ENCODE data around the gene ZBTB48.
A peak's percentile ranks its signal among the peaks of the same experiment; 100 is the strongest.

ZBTB48 gene

DNA sequence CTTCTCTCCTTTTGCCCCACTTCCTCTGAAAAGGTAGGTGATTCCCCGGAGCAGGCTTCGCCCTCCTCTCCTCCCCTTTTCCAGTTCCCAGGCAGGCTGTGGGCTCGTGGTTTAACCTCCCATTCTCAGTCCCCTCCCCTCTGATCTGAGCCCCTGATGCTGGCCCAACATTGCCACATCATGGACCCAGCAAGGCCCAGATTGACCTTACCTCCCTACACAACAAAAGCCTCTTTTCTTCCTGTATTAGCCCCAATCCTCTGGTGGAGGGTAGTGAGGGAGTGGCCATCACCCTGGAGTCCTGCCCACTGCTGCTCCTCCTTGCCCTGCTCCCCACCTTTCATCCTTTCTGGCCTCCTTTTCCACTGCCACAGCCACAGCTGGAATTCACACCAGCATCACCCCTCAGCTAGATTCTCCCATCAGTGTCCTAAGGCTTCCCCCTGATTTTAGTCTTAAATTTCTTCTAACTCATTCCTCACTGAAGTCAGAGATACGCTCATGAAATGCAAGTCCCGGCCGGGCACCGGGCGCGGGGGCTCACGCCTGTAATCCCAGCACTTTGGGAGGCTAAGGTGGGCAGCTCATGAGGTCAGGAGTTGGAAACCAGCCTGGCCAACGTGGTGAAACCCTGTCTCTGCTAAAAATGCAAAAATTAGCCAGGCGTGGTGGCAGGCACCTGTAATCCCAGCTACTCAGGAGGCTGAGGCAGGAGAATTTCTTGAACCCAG is 7.0 kb upstream of the ZBTB48 start:
- no peak for DNase-seq (ENCODE audit: low read depth, low spot score)

DNA sequence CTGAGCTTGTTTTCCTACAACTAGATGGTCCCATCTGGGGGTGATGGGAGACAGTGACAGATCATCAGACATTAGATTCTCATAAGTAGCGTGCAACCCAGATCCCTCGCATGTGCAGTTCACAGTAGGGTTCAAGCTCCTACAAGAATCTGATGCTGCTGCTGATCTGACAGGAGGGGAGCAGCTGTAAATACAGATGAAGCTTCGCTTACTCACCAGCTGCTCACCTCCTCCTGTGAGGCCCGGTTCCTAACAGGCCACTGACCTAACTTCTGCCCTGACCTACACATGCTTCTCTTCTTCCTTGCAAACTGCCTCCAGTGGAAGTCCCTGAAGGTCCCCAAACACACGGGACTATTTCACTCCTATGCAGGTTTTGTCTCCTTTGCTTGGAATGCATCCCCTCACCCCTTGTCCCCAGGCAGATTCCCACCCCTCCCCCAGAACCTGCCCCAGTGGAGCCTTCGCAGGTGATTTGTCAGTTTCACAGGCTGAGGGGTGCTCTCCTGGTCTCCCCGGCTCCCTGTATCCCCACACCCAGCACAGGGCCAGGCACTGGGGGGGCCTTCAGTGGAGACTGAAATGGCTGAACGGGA is 5.7 kb upstream of the ZBTB48 start:
- DNase-seq (ENCODE audit: low read depth, low spot score), result no peak

DNA sequence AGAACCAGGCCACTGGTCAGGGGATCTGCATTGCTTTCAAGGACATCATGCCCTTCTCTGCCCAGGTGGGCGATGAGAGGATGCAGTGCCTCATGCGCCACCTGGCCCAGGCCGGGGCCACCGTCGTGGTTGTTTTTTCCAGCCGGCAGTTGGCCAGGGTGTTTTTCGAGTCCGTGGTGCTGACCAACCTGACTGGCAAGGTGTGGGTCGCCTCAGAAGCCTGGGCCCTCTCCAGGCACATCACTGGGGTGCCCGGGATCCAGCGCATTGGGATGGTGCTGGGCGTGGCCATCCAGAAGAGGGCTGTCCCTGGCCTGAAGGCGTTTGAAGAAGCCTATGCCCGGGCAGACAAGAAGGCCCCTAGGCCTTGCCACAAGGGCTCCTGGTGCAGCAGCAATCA is 5.0 kb upstream of the ZBTB48 start:
- DNase-seq (ENCODE audit: low read depth, low spot score), result no peak

DNA sequence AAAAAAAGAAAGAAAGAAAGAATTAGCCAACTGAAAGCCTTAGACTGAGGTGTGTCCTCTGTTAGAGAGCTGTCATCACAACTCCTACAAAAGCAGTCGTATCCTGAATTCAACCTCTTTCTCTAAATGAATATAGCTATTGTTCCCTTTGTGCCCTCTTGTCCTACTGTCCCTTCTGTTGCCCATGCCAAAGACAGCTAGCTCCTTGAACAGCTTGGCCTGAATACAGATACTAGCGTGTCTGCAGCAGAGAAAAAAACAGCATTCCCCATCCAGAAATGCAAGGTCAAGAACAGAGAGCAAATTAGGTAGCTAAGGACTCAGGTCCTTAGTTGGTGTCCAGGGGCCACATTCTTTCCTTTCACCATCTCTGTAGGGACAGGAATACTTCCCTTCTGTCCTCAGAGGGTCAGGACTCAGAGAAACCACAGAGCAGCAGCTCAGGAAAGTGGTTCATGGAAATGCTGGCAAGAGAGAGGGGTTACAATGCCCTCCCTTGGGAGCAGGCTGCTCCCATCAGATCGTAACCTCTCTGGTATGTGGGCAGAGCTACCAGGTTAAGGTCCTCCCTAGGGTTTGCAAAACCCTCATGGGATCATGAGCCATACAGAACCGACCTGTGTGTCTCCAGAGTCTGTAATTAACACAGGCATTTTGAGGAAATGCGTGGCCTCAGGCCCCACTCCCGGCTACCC is 1.8 kb upstream of the ZBTB48 start:
- no peak for DNase-seq (ENCODE audit: low read depth, low spot score)

DNA sequence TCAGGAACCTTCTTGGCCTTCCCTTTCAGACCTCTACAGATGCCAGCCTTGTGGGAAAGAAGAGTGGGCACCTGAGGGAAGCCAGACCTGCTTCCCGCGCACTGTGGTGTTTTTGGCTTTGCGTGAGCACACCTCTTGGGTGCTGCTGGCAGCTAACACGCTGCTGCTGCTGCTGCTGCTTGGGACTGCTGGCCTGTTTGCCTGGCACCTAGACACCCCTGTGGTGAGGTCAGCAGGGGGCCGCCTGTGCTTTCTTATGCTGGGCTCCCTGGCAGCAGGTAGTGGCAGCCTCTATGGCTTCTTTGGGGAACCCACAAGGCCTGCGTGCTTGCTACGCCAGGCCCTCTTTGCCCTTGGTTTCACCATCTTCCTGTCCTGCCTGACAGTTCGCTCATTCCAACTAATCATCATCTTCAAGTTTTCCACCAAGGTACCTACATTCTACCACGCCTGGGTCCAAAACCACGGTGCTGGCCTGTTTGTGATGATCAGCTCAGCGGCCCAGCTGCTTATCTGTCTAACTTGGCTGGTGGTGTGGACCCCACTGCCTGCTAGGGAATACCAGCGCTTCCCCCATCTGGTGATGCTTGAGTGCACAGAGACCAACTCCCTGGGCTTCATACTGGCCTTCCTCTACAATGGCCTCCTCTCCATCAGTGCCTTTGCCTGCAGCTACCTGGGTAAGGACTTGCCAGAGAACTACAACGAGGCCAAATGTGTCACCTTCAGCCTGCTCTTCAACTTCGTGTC is 995 bp upstream of the ZBTB48 start:
- no peak for DNase-seq (ENCODE audit: low read depth, low spot score)

DNA sequence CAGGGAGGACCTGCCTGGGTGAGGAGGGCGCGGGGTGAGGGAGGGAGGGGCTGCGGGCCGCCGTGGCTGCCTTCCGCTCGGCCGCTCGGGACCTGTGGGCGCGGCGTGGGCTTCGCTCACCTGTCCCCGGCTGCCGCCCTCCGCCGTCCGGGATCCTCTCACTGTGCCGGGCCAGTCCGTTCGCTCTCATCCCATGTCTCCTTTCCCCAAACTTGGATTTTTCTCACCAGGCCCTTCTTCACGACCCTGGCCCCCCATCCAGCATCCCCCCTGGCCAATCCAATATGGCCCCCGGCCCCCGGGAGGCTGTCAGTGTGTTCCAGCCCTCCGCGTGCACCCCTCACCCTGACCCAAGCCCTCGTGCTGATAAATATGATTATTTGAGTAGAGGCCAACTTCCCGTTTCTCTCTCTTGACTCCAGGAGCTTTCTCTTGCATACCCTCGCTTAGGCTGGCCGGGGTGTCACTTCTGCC is 362 bp downstream of the ZBTB48 start:
- DNase-seq (ENCODE audit: low read depth, low spot score), result no peak

DNA sequence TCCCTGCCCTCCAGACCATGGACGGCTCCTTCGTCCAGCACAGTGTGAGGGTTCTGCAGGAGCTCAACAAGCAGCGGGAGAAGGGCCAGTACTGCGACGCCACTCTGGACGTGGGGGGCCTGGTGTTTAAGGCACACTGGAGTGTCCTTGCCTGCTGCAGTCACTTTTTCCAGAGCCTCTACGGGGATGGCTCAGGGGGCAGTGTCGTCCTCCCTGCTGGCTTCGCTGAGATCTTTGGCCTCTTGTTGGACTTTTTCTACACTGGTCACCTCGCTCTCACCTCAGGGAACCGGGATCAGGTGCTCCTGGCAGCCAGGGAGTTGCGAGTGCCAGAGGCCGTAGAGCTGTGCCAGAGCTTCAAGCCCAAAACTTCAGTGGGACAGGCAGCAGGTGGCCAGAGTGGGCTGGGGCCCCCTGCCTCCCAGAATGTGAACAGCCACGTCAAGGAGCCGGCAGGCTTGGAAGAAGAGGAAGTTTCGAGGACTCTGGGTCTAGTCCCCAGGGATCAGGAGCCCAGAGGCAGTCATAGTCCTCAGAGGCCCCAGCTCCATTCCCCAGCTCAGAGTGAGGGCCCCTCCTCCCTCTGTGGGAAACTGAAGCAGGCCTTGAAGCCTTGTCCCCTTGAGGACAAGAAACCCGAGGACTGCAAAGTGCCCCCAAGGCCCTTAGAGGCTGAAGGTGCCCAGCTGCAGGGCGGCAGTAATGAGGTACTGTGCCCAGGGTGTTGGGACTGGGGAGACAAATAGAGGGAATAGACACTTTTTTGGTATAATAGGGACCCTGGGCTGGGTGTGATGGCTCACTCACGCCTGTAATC is 1.0 kb downstream of the ZBTB48 start:
- peak; percentile 50 for DNase-seq (ENCODE audit: low read depth, low spot score)

DNA sequence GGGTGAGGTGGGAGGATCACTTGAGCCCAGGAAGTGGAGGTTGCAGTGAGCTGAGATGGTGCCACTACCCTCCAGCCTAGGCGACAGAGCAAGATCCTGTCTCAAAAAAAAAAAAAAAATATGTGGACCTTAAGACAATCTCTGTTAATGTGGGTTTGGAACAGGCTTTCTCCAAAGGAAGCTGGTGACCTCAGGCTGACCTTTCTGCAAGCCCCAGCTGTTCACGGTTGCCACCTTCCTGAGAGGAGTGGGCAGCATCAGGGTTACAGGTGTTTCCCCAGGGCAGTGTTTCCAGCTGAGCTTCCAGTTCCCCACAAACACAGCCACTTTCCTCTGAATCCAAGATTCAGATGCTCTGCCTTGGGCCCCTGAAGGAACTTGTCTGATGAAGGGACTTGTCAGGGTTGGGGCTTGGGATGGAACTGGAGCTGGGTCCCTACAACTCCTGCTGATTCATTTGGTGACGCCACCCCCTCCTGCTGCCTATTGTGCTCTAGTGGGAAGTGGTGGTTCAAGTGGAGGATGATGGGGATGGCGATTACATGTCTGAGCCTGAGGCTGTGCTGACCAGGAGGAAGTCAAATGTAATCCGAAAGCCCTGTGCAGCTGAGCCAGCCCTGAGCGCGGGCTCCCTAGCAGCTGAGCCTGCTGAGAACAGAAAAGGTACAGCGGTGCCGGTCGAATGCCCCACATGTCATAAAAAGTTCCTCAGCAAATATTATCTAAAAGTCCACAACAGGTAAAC is 1.9 kb downstream of the ZBTB48 start:
- no peak for DNase-seq (ENCODE audit: low read depth, low spot score)

DNA sequence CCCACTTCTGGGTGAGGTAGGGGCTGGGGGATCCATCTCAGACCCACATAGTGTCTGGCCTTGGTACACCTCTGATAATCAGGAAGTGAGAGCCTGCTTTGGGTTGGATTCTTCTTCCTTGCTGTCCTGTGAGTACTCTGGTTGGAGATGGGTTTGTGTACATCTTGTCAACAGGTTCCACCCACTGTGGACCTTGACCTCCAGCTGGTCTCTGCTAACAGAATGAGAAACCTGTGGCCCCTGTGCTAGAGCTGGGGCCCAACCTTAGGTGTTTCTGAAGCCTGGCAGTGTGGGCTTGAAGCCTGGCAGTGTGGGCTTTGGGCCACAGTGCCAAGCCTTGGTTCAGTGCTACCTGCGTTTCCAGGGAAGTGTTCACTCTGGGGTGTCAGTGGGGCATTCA is 2.6 kb downstream of the ZBTB48 start:
- no peak for DNase-seq (ENCODE audit: low read depth, low spot score)

DNA sequence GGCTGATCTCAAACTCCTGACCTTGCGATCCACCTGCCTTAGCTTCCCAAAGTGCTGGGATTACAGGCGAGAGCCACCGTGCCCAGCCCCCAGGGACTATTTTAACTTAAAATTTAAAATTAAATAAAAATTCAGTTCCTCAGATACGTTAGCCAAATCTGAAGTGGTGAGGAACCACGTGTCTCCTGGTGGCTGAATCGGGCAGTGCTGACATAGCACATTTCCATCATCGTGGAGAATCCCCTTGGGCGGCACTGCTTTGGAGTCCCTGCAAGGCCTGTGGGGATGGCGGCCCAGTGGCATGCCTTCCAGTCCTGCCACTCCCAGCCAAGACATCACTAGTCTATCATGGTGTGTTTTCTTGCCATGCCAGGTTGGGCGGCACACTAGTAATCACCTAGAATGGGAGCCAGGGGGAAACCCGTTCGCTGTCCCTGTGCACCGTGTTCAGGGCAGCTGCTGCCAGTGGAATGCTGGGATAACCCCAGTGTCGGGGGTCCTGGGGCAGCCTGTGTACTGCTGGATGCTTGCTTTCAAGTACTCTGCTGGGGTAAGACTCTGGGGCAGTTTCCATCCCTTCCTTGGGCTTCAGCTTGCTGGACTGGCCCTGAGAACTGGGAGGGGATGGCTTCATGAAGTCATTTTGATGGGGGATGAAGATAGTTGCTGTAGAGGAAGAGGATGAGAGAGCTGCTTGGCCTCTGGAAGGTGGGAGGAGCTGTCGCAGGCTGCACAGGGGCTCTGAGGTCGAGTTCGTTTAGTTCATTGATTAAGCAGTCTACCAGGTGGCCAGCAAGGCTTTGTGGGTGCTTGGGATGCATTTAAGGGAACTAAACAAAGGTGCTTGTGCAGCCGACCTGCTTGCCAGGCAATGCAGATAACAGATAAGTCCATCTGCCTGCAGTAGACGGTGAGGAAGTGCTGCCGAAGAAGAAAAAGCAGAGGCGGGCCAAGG is 4.6 kb downstream of the ZBTB48 start:
- no peak for DNase-seq (ENCODE audit: low read depth, low spot score)

DNA sequence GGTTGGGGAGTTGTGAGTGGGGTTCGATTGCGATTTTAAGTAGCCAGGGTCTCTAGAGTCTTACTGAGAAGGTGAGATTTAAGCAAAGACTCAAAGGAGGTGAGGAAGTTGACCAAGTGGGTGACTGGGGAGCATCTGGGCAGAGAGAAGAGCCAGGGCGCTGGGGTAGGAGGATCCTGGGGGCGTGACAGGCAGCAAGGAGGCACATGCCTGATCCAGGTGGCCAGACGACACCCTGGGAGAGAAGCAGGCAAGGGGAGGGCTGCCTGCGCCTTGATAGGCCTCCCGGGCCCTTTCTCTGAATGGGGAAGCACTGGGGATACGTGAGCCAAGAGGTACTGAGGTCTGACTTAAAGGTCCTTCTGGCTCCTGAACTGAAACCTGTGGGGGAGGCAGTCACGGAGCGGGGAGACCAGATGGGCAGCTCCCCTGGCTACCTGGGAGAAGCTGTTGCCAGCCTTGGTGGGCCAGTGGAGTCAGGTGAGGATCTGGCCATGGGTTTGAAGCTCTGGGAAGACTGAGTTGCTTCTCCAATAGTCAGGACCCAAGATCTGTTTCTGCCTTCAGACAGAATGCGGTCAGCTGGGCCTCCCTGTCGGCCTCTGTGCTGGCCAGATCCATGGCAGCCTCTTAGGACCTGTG is 5.4 kb downstream of the ZBTB48 start:
- no peak for DNase-seq (ENCODE audit: low read depth, low spot score)

DNA sequence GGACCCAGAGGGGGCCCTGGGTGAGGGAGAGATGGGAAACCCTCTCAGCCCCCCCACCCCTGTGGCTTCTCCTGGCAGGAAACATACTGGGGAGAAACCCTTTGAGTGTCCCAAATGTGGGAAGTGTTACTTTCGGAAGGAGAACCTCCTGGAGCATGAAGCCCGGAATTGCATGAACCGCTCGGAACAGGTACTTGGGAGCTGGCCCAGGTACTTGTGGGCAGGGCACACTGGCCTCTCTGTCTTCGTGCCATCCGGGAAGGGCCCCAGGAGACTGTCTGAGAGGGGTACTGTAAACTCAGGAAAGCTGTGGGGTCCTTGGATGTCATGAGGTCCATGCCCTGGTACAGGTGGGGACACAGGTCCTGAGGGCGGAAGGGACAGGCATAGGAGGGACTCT is 6.0 kb downstream of the ZBTB48 start:
- DNase-seq (ENCODE audit: low read depth, low spot score), result no peak

DNA sequence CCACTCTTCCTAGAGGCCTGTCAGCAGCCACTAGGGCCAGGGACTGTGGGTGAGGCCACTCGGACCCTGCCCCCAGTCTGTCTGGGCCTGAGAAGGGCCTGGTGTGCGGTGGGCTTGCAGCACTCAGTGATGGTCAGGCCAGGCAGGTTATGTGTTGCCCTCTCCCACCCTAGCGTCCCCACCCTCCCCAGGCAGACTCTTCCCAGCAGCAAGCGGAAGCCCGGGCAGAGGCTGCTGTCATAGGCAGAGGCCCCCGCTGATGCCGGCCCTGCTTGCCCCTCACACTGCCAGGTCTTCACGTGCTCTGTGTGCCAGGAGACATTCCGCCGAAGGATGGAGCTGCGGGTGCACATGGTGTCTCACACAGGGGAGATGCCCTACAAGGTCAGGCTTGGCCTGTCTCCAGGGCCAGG is 6.6 kb downstream of the ZBTB48 start:
- no peak for DNase-seq (ENCODE audit: low read depth, low spot score)

DNA sequence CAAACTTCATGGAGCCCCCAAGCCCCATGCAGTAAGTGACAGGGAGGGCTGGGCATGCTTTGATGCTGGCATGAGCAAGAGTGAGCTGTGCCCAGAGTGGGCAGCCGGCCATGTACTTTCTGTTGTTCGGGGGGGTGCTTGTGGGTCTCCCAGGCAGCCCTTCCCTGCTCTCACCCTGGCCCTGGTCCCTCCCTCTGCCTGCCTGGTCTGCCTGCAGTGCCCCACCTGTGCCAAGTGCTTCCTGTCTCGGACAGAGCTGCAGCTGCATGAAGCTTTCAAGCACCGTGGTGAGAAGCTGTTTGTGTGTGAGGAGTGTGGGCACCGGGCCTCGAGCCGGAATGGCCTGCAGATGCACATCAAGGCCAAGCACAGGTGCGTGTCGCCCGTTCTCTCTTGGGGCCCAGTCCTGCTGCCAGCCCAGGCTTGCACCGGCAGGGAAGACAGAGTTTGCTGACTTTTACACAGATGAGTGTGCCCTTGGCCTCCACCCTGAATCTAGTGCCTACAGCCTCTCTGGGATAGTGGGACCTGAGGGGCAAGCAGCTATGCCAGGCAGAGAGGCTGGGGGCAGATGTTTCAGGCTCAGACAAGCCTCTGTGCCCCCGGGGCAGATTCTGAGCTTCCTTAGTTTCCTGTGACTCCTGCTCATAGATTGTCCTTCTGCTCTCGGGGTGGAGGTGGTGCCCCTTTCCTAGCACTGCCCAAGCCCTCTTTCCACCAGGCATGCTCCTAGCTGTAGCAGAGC is 7.6 kb downstream of the ZBTB48 start:
- DNase-seq (ENCODE audit: low read depth, low spot score), result no peak

DNA sequence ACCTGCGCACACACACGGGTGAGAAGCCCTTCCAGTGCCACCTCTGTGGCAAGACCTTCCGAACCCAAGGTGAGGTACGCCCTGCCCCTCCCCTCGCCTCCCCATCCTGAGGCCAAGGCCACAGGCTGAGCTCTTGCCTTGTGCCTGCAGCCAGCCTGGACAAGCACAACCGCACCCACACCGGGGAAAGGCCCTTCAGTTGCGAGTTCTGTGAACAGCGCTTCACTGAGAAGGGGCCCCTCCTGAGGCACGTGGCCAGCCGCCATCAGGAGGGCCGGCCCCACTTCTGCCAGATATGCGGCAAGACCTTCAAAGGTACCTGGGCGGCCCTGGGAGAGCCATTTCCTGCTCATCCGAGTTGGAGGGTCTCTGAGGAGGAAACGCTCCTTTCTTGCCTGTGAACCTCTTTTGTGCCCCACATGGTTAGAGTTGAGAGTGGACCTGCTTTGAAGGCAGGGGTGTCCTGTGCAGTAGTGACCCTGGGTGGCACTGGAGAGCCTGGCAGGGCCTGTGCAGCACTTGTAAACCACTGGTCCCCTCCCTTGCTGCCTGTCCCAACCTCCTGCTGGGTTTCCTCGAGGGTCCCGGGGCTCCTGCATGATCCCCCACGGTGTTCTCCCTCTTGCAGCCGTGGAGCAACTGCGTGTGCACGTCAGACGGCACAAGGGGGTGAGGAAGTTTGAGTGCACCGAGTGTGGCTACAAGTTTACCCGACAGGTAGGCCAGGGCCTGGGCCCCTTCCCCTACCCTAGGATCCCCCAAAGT is 8.5 kb downstream of the ZBTB48 start:
- DNase-seq (ENCODE audit: low read depth, low spot score), result no peak

DNA sequence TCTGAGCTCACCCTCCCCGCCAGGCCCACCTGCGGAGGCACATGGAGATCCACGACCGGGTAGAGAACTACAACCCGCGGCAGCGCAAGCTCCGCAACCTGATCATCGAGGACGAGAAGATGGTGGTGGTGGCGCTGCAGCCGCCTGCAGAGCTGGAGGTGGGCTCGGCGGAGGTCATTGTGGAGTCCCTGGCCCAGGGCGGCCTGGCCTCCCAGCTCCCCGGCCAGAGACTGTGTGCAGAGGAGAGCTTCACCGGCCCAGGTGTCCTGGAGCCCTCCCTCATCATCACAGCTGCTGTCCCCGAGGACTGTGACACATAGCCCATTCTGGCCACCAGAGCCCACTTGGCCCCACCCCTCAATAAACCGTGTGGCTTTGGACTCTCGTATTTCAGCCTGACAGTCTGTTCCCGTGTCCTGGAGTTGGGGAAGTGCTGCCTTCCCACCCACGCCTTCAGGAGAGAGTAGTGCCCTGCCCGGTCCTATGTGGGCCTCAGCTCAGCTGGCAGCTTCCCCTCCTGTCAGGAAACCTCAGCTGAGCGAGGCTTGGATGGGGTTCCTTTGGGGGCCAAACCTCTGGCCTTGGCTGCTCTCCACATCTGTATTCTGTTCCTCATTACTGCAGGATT is 9.2 kb downstream of the ZBTB48 start:
- DNase-seq (ENCODE audit: low read depth, low spot score), result no peak

DNA sequence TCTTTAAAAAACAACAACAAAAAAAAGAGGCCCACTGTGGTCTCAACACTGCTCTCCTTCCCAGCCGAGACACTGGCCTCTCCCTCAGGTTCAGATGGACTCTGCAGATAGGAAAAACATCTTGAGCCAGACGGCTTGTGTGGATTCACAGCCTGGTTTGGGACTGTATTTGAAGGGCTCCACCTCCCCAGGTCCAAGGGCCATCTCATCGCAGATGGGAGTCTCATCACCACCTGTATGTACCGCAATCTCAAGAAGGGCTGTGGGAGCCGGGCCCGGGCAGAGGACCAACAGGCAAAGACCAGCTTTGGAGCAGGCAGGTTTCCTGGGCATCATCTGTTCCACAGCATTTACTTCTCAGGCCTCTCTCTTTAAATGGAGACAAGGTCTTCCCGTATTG is 10.3 kb downstream of the ZBTB48 start:
- no peak for DNase-seq (ENCODE audit: low read depth, low spot score)

Data from ELF-1 (cell line).